ENCODE results near the gene TMEM131L.

Gene TMEM131L

GRCh38 chr4:153641532-153641931 is 175.4 kb downstream of the TMEM131L start:
- CTCF ChIA-PET, result no interaction called here
- no peak for TF ChIP-seq CTCF (IDR thresholded peaks at IDR 0.05; ENCODE audit: insufficient read depth, low read length, missing control alignments)
- POLR2A ChIA-PET, result no interaction called here
- no peak for DNase-seq (ENCODE audit: low read depth, low spot score)
- H3K4me3 ChIP-seq (ENCODE audit: low read depth, low read length), result no peak overlapping the region

- DNase-seq (ENCODE audit: low read depth, low spot score), result no peak
- ChIA-PET CTCF (interaction anchor here (0.9 to 4.6 kb wide), 39 partner anchors 8 to 560 kb away, joined by 3 to 50 read pairs (median 4); partner anchors contain the start of gene MND1), POLR2A (no interaction called here)
- no peak overlapping the region for H3K4me3 ChIP-seq (ENCODE audit: low read depth, low read length)
- TF ChIP-seq CTCF (IDR thresholded peaks at IDR 0.05; ENCODE audit: insufficient read depth, low read length, missing control alignments), result peak; percentile 46
Measured at GRCh38 chr4:153643406-153644383, 177.5 kb downstream of the TMEM131L start.

- H3K4me3 ChIP-seq (ENCODE audit: low read depth, low read length), result no peak overlapping the region
- TF ChIP-seq CTCF (IDR thresholded peaks at IDR 0.05; ENCODE audit: insufficient read depth, low read length, missing control alignments), result no peak
- CTCF ChIA-PET, result interaction anchor here (1.2 to 4.6 kb wide), 6 partner anchors 8 to 562 kb away, joined by 3 to 50 read pairs (median 7); no protein-coding TSS in a partner anchor
- POLR2A ChIA-PET, result no interaction called here
- DNase-seq (ENCODE audit: low read depth, low spot score), result no peak
Measured at GRCh38 chr4:153645183-153645582, 179.0 kb downstream of the TMEM131L start.

GRCh38 chr4:153646261-153646660 is 180.1 kb downstream of the TMEM131L start:
- no peak for TF ChIP-seq CTCF (IDR thresholded peaks at IDR 0.05; ENCODE audit: insufficient read depth, low read length, missing control alignments)
- ChIA-PET CTCF (interaction anchor here (0.9 to 4.6 kb wide), 3 partner anchors 8 to 304 kb away, joined by 3 to 50 read pairs (median 3); no protein-coding TSS in a partner anchor), POLR2A (no interaction called here)
- H3K4me3 ChIP-seq (ENCODE audit: low read depth, low read length), result no peak overlapping the region
- no peak for DNase-seq (ENCODE audit: low read depth, low spot score)

GRCh38 chr4:153646978-153647377 is 180.8 kb downstream of the TMEM131L start:
- ChIA-PET POLR2A (no interaction called here), CTCF (interaction anchor here (1.0 to 4.6 kb wide), 4 partner anchors 14 to 504 kb away, joined by 3 to 50 read pairs (median 4); no protein-coding TSS in a partner anchor)
- DNase-seq (ENCODE audit: low read depth, low spot score), result no peak
- TF ChIP-seq CTCF (IDR thresholded peaks at IDR 0.05; ENCODE audit: insufficient read depth, low read length, missing control alignments), result no peak
- no peak overlapping the region for H3K4me3 ChIP-seq (ENCODE audit: low read depth, low read length)

GRCh38 chr4:153647975-153648374 is 181.8 kb downstream of the TMEM131L start:
- CTCF ChIA-PET, result interaction anchor here (0.8 to 1.1 kb wide), 3 partner anchors 304 to 564 kb away, joined by 3 to 5 read pairs (median 3); no protein-coding TSS in a partner anchor

More at GRCh38 chr4:153647975-153648374, 181.8 kb downstream of the TMEM131L start:
- no peak for TF ChIP-seq CTCF (IDR thresholded peaks at IDR 0.05; ENCODE audit: insufficient read depth, low read length, missing control alignments)
- no peak overlapping the region for H3K4me3 ChIP-seq (ENCODE audit: low read depth, low read length)
- no peak for DNase-seq (ENCODE audit: low read depth, low spot score)
- POLR2A ChIA-PET, result no interaction called here

Data from AG04449 (cell line).